CD8-positive, alpha-beta memory T cell (primary cell): ENCODE measurements around the gene PTAFR. TPM values are rescaled to one million over a fixed set of nuclear protein-coding genes. Genes with fewer than 3 reads are reported as not detected.

Source experiments
- CTCF ChIA-PET: fragments of 350-600 bp; sonication (Branson Sonifier 250); formaldehyde crosslinking; loops from one replicate; lab custom pipeline; 2021; ENCODE audit warnings: antibody characterized with exemption; lab: Charles Lee
- POLR2A ChIA-PET: fragments of 350-600 bp; sonication (Branson Sonifier 250); formaldehyde crosslinking; loops from one replicate; lab custom pipeline; 2021; ENCODE audit warnings: antibody characterized with exemption; lab: Charles Lee
- DNase-seq, 5 donors: peaks; one replicate each; pipeline versions ENCODE4 v3.0.0 to v3.0.0-alpha.2; 2020 to 2022; ENCODE audit warnings: mixed read lengths in 1 of 5
- H3K27ac ChIP-seq: one replicate; pipeline ENCODE4 v1.7.0; 2013; ENCODE audit warnings: low read depth, mild to moderate bottlenecking, low read length, moderate library complexity
- H3K27me3 ChIP-seq: 2 replicates; pipeline ENCODE4 v1.7.0; 2013; ENCODE audit warnings: low read length, mild to moderate bottlenecking; ENCODE audit not compliant: insufficient read depth, poor library complexity, severe bottlenecking
- H3K36me3 ChIP-seq: 2 replicates; pipeline ENCODE4 v1.7.0; 2013; ENCODE audit warnings: mild to moderate bottlenecking, low read length, moderate library complexity; ENCODE audit not compliant: insufficient read depth
- H3K4me1 ChIP-seq: 2 replicates; pipeline ENCODE4 v1.7.0; 2013; ENCODE audit warnings: mild to moderate bottlenecking, low read length, moderate library complexity; ENCODE audit not compliant: insufficient read depth
- H3K4me3 ChIP-seq: 2 replicates; pipeline ENCODE4 v1.7.0; 2013; ENCODE audit warnings: mild to moderate bottlenecking, low read length
- H3K9me3 ChIP-seq: 2 replicates; pipeline ENCODE4 v1.7.0; 2013; ENCODE audit warnings: mild to moderate bottlenecking, low read length
- H3K27ac Mint-ChIP-seq, 8 donors: one replicate each; pipeline ENCODE4 v1.8.0; 2020 to 2021; ENCODE audit warnings: mixed read lengths in 8 of 8, mild to moderate bottlenecking in 6 of 8, inconsistent platforms in 3 of 8, moderate library complexity in 3 of 8
- H3K27me3 Mint-ChIP-seq, 2 donors: one replicate each; pipeline ENCODE4 v1.8.0; 2020 to 2021; ENCODE audit warnings: mixed read lengths in 2 of 2, mild to moderate bottlenecking in 1 of 2, moderate library complexity in 1 of 2
- H3K36me3 Mint-ChIP-seq, 3 donors: one replicate each; pipeline ENCODE4 v1.8.0; 2020 to 2021; ENCODE audit warnings: mixed read lengths in 3 of 3, inconsistent platforms in 1 of 3, mild to moderate bottlenecking in 1 of 3
- H3K4me1 Mint-ChIP-seq, 3 donors: one replicate each; pipeline ENCODE4 v1.8.0; 2020 to 2021; ENCODE audit warnings: mixed read lengths in 3 of 3, inconsistent platforms in 1 of 3, mild to moderate bottlenecking in 1 of 3
- H3K4me3 Mint-ChIP-seq, 7 donors: one replicate each; pipeline ENCODE4 v1.8.0; 2020 to 2021; ENCODE audit warnings: mixed read lengths in 7 of 7, mild to moderate bottlenecking in 6 of 7, moderate library complexity in 4 of 7, inconsistent platforms in 2 of 7
- H3K9me3 Mint-ChIP-seq, 5 donors: one replicate each; pipeline ENCODE4 v1.8.0; 2020 to 2022; ENCODE audit warnings: mixed read lengths in 5 of 5, mild to moderate bottlenecking in 3 of 5, moderate library complexity in 2 of 5, inconsistent platforms in 1 of 5
- polyA plus RNA-seq: library from polyadenylated mRNA; unstranded; fragments of 300-500 nt; fragmentation: Illumina TruSeq; gene quantifications from one replicate; pipeline ENCODE4 v1.2.3, GENCODE V29; 2021
- total RNA-seq, 2 experiments: library from RNA; stranded (reverse); gene quantifications; one replicate each; pipeline ENCODE4 v1.2.3, GENCODE V29; 2021

The PTAFR gene
- total and polyA plus RNA-seq, 3 experiments from 2014 or later, result 0.58 to 1.1 (median 0.59) TPM

- no peak overlapping the region for H3K4me3 Mint-ChIP-seq
- CTCF ChIA-PET, result no interaction called here
- H3K9me3 Mint-ChIP-seq, result no peaks in the 10 kb centered on the region
- Histone ChIP-seq H3K36me3 (no peaks in the 10 kb centered on the region), H3K27ac (no peak overlapping the region), H3K27me3 (no peaks in the 10 kb centered on the region), H3K4me3 (no peak overlapping the region), H3K9me3 (no peaks in the 10 kb centered on the region), H3K4me1 (no peaks in the 10 kb centered on the region)
- DNase-seq, result no peak
- POLR2A ChIA-PET, result no interaction called here
- H3K36me3 Mint-ChIP-seq, result peaks cover 0 to 10% (median 5%) of the 10 kb centered on the region in 3 donors
- peaks cover 0 to 4% of the 10 kb centered on the region in 2 donors for H3K27me3 Mint-ChIP-seq
- H3K27ac Mint-ChIP-seq, result peak overlapping the region in 2 of 8 donors; percentile 35 to 46
- H3K4me1 Mint-ChIP-seq, result no peaks in the 10 kb centered on the region
Observed at GRCh38 chr1:28159243-28159642, 17.2 kb downstream of the PTAFR start.

- H3K36me3 Mint-ChIP-seq, result peaks cover 0 to 10% (median 5%) of the 10 kb centered on the region in 3 donors
- POLR2A ChIA-PET, result no interaction called here
- peaks cover 0 to under 1% of the 10 kb centered on the region in 2 donors for H3K27me3 Mint-ChIP-seq
Observed at GRCh38 chr1:28157894-28158293, 18.6 kb downstream of the PTAFR start.

GRCh38 chr1:28156821-28157220 is 19.7 kb downstream of the PTAFR start:
- no peak overlapping the region for H3K4me3 ChIP-seq
- Mint-ChIP-seq H3K36me3 (peaks cover 0 to 10% (median 4%) of the 10 kb centered on the region in 3 donors), H3K4me1 (no peaks in the 10 kb centered on the region), H3K4me3 (no peak overlapping the region), H3K9me3 (no peaks in the 10 kb centered on the region), H3K27ac (no peak overlapping the region), H3K27me3 (no peaks in the 10 kb centered on the region)
- H3K36me3 ChIP-seq, result no peaks in the 10 kb centered on the region
- DNase-seq, result no peak
- no peak overlapping the region for H3K27ac ChIP-seq
- ChIA-PET CTCF (interaction anchor here (1.3 kb wide), 1 partner anchor 10 kb away, joined by 3 read pairs; no protein-coding TSS in a partner anchor), POLR2A (no interaction called here)
- H3K9me3 ChIP-seq, result no peaks in the 10 kb centered on the region
- no peaks in the 10 kb centered on the region for H3K4me1 ChIP-seq
- H3K27me3 ChIP-seq, result no peaks in the 10 kb centered on the region

More at GRCh38 chr1:28157894-28158293, 18.6 kb downstream of the PTAFR start:
- Histone ChIP-seq H3K9me3 (no peaks in the 10 kb centered on the region), H3K36me3 (no peaks in the 10 kb centered on the region), H3K4me1 (no peaks in the 10 kb centered on the region), H3K27ac (no peak overlapping the region), H3K4me3 (no peak overlapping the region), H3K27me3 (no peaks in the 10 kb centered on the region)
- H3K9me3 Mint-ChIP-seq, result no peaks in the 10 kb centered on the region
- no peak overlapping the region for H3K27ac Mint-ChIP-seq
- H3K4me1 Mint-ChIP-seq, result no peaks in the 10 kb centered on the region
- DNase-seq, result no peak
- CTCF ChIA-PET, result no interaction called here
- no peak overlapping the region for H3K4me3 Mint-ChIP-seq

- CTCF ChIA-PET, result no interaction called here
- no peak overlapping the region for H3K27ac Mint-ChIP-seq
- no peaks in the 10 kb centered on the region for H3K27me3 Mint-ChIP-seq
Observed at GRCh38 chr1:28155628-28156027, 20.9 kb downstream of the PTAFR start.

GRCh38 chr1:28154078-28154594 is 22.4 kb downstream of the PTAFR start:
- no peaks in the 10 kb centered on the region for H3K9me3 ChIP-seq
- Mint-ChIP-seq H3K27ac (no peak overlapping the region), H3K27me3 (no peaks in the 10 kb centered on the region), H3K4me1 (no peaks in the 10 kb centered on the region), H3K9me3 (peaks cover 0 to 2% (median 0%) of the 10 kb centered on the region in 5 donors), H3K4me3 (no peak overlapping the region), H3K36me3 (peaks cover 0 to 12% (median 12%) of the 10 kb centered on the region in 3 donors)
- H3K4me3 ChIP-seq, result no peak overlapping the region
- H3K27me3 ChIP-seq, result no peaks in the 10 kb centered on the region
- H3K4me1 ChIP-seq, result no peaks in the 10 kb centered on the region
- CTCF ChIA-PET, result no interaction called here
- no peak for DNase-seq
- POLR2A ChIA-PET, result no interaction called here
- no peak overlapping the region for H3K27ac ChIP-seq
- H3K36me3 ChIP-seq, result no peaks in the 10 kb centered on the region

More at GRCh38 chr1:28155628-28156027, 20.9 kb downstream of the PTAFR start:
- Mint-ChIP-seq H3K36me3 (peaks cover 0 to 8% (median 5%) of the 10 kb centered on the region in 3 donors), H3K4me1 (no peaks in the 10 kb centered on the region), H3K9me3 (peaks cover 0 to 2% (median 0%) of the 10 kb centered on the region in 5 donors), H3K4me3 (no peak overlapping the region)
- Histone ChIP-seq H3K9me3 (no peaks in the 10 kb centered on the region), H3K27me3 (no peaks in the 10 kb centered on the region), H3K4me1 (no peaks in the 10 kb centered on the region), H3K4me3 (no peak overlapping the region), H3K27ac (no peak overlapping the region), H3K36me3 (no peaks in the 10 kb centered on the region)
- POLR2A ChIA-PET, result no interaction called here
- DNase-seq, result no peak

GRCh38 chr1:28150125-28150780 is 26.2 kb downstream of the PTAFR start:
- Histone ChIP-seq H3K9me3 (no peaks in the 10 kb centered on the region), H3K27ac (no peak overlapping the region), H3K4me1 (no peaks in the 10 kb centered on the region), H3K36me3 (no peaks in the 10 kb centered on the region), H3K27me3 (no peaks in the 10 kb centered on the region), H3K4me3 (no peak overlapping the region)
- H3K27me3 Mint-ChIP-seq, result no peaks in the 10 kb centered on the region
- H3K4me3 Mint-ChIP-seq, result no peak overlapping the region
- peaks cover 0 to 2% (median 0%) of the 10 kb centered on the region in 5 donors for H3K9me3 Mint-ChIP-seq
- H3K4me1 Mint-ChIP-seq, result no peaks in the 10 kb centered on the region
- POLR2A ChIA-PET, result no interaction called here
- peak overlapping the region in 1 of 8 donors; percentile 67 for H3K27ac Mint-ChIP-seq
- CTCF ChIA-PET, result no interaction called here
- no peak for DNase-seq
- peaks cover 0 to 8% (median 8%) of the 10 kb centered on the region in 3 donors for H3K36me3 Mint-ChIP-seq

GRCh38 chr1:28148880-28149195 is 27.7 kb downstream of the PTAFR start:
- peaks cover 0 to 4% (median 0%) of the 10 kb centered on the region in 3 donors for H3K4me1 Mint-ChIP-seq
- no peaks in the 10 kb centered on the region for H3K9me3 ChIP-seq
- H3K27ac Mint-ChIP-seq, result no peak overlapping the region
- H3K36me3 Mint-ChIP-seq, result peaks cover 0 to 8% (median 8%) of the 10 kb centered on the region in 3 donors
- H3K27me3 ChIP-seq, result no peaks in the 10 kb centered on the region
- H3K27ac ChIP-seq, result peak overlapping the region; percentile 43
- no peaks in the 10 kb centered on the region for H3K4me1 ChIP-seq
- no peak for DNase-seq
- peaks cover 0 to 2% (median 0%) of the 10 kb centered on the region in 5 donors for H3K9me3 Mint-ChIP-seq
- H3K4me3 ChIP-seq, result no peak overlapping the region
- no peaks in the 10 kb centered on the region for H3K27me3 Mint-ChIP-seq
- ChIA-PET POLR2A (no interaction called here), CTCF (no interaction called here)
- H3K36me3 ChIP-seq, result no peaks in the 10 kb centered on the region
- no peak overlapping the region for H3K4me3 Mint-ChIP-seq

- no peak overlapping the region for H3K27ac Mint-ChIP-seq
- Histone ChIP-seq H3K4me3 (no peak overlapping the region), H3K27me3 (no peaks in the 10 kb centered on the region), H3K27ac (no peak overlapping the region), H3K9me3 (no peaks in the 10 kb centered on the region), H3K36me3 (no peaks in the 10 kb centered on the region), H3K4me1 (no peaks in the 10 kb centered on the region)
- no peak for DNase-seq
- no peaks in the 10 kb centered on the region for H3K27me3 Mint-ChIP-seq
- H3K4me3 Mint-ChIP-seq, result no peak overlapping the region
- CTCF ChIA-PET, result interaction anchor here (0.6 to 0.9 kb wide), 2 partner anchors 9 to 332 kb away, joined by 3 to 4 read pairs; no protein-coding TSS in a partner anchor
- H3K4me1 Mint-ChIP-seq, result peaks cover 0 to 4% (median 0%) of the 10 kb centered on the region in 3 donors
- peaks cover 0 to 8% (median 8%) of the 10 kb centered on the region in 3 donors for H3K36me3 Mint-ChIP-seq
- POLR2A ChIA-PET, result no interaction called here
- H3K9me3 Mint-ChIP-seq, result peaks cover 0 to 2% (median 0%) of the 10 kb centered on the region in 5 donors
Observed at GRCh38 chr1:28147264-28148094, 29.0 kb downstream of the PTAFR start.
